GM10266 (cell line): Measurements from ENCODE around the gene EFNA3.

Source experiments
- DNase-seq: peaks from one replicate; pipeline ENCODE4 v3.0.0; 2012; ENCODE audit errors: extremely low spot score
- TF ChIP-seq, protein P1 (sequence below): IDR thresholded peaks from 2 replicates; pipeline ENCODE4 v1.5.1; 2012; ENCODE audit warnings: mild to moderate bottlenecking, low read depth; ENCODE audit not compliant: control insufficient read depth, insufficient read depth; ENCODE audit errors: missing control alignments

EFNA3 gene

DNA sequence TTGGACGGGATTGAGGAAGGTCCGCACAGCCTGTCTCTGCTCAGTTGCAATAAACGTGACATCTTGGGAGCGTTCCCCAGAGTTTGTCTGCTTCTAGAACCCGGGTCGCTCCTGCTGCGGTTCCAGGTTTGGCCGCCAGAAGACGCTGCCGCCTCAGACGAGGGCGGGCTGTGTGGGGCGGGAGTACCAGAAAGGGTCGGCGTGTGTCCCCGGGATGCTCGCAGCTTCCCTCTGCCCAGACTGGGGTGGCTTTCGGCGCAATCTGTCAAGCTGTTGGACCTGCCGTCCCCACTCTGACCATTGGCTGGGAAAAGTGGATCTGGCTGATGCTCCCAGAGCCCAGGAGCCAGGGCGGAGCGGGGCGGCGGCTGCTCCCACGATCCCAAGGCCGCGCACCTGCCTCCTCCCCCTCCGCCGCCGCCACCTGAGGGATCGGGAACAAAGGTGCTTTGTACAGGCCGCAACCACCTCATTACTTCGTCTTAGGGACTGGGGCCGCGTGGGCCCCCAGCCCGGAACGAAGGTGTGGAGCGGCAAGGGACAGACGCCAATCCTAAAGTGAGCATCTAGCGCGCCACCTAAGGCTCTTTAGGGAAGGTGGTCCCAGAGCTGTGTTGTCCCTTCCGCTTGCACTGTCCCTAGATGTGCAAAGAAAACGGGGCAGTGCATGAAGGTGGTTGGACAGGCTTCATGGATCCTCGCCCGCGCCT, 15.8 kb upstream of the EFNA3 start:
- TF ChIP-seq, protein P1, sequence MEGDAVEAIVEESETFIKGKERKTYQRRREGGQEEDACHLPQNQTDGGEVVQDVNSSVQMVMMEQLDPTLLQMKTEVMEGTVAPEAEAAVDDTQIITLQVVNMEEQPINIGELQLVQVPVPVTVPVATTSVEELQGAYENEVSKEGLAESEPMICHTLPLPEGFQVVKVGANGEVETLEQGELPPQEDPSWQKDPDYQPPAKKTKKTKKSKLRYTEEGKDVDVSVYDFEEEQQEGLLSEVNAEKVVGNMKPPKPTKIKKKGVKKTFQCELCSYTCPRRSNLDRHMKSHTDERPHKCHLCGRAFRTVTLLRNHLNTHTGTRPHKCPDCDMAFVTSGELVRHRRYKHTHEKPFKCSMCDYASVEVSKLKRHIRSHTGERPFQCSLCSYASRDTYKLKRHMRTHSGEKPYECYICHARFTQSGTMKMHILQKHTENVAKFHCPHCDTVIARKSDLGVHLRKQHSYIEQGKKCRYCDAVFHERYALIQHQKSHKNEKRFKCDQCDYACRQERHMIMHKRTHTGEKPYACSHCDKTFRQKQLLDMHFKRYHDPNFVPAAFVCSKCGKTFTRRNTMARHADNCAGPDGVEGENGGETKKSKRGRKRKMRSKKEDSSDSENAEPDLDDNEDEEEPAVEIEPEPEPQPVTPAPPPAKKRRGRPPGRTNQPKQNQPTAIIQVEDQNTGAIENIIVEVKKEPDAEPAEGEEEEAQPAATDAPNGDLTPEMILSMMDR = peak; percentile 89
- DNase-seq = peak; percentile 88

DNA sequence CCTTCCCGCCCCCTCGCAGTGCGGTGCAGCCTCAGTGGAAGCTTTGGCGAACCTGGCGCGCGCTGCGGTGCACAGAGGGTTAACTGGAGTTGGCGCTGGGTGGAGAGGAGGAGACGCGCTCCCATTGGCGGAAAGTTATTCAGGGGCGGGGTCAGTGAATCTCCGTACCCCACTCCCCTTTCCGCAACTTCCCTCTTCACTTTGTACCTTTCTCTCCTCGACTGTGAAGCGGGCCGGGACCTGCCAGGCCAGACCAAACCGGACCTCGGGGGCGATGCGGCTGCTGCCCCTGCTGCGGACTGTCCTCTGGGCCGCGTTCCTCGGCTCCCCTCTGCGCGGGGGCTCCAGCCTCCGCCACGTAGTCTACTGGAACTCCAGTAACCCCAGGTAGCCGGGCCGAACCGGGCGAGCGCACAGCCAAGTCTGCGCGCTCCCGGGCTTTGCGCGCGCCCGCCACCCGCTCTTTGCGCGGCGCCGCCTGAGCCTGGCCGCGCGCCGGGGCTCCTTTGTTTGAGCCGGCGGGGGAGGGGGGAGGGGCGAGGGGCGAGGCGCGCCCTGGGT, 15.0 kb upstream of the EFNA3 start, which contains the start of gene EFNA4:
Gene EFNA4 (plus strand): TSS at position 191 of the 561 bp plus-strand sequence. CDS start 84 bp downstream, at position 275.
- DNase-seq = peak; percentile 94
- TF ChIP-seq, protein P1 = no peak

GRCh38 chr1:155064111-155064831, 14.4 kb upstream of the EFNA3 start:
- TF ChIP-seq, protein P1 = no peak
- peak; percentile 76 for DNase-seq

DNA sequence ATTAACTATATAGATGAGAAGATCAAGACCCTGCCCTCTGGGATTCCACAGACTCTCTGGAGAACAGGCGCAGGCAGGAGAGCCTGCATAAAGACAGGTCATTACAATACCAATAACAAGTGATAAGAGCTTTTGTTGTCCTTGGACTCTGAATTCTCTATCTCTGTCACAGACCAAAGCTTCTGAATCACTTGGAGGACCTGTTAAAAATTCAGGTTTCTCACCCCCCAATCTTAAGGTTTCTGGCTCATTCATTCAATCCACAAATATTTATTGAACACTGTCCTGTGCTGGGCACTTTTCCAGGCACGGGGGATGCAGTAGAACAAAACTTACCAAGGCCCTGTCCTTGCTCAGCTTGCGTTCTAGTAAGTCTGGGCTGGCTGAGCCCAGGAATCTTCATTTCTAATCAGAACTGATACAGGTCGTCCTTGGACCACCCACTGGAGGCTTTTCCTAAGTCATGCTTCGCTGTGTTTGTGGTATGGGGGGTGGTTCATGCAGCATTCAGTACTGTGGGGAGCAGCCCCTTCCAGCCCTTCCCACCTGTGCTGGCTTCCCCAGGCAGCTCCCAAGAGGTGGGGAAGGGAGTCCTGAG, 13.7 kb upstream of the EFNA3 start:
- TF ChIP-seq, protein P1 = no peak
- no peak for DNase-seq

- DNase-seq = no peak
- TF ChIP-seq, protein P1 = no peak
These were observed 11.9 kb upstream of the EFNA3 start for GRCh38 chr1:155066777-155067176.

DNA sequence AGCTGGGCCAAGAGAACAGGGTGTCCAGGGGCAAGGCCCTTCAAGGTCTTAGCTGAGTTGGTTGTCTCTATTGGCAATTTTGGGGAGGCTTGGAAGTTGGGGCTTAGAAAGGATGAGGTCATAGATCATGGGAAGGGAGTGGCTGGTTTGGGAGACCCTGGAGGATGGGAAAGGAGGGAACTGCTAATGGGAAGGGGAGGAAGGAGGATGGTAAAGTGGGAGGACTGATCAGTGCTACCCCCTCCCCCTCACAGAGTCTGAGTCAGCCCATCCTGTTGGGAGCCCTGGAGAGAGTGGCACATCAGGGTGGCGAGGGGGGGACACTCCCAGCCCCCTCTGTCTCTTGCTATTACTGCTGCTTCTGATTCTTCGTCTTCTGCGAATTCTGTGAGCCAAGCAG, 10.0 kb upstream of the EFNA3 start:
- TF ChIP-seq, protein P1 = no peak
- no peak for DNase-seq
